ENCODE results near the gene FNTB.
"Not testable (repeated sequence)": the region's sequence is repeated elsewhere in the genome, so short reads cannot be mapped to it uniquely, and the experiment has no call there.

The FNTB gene

GRCh38 chr14:65016471-65016870 is 29.8 kb downstream of the FNTB start:
- H3K36me3 ChIP-seq (ENCODE audit: insufficient read depth, low read length): no peaks in the 10 kb centered on the region
- H3K4me3 ChIP-seq (ENCODE audit: low read depth, low read length): no peak overlapping the region

GRCh38 chr14:65019944-65020566 is 33.4 kb downstream of the FNTB start:
- H3K27ac ChIP-seq (ENCODE audit: low read depth, low read length): no peak overlapping the region
- no peak overlapping the region for H2AFZ ChIP-seq (ENCODE audit: low read length, unreplicated experiment)
- H3K27me3 ChIP-seq (ENCODE audit: insufficient read depth, low read length): no peaks in the 10 kb centered on the region
- H3K4me3 ChIP-seq (ENCODE audit: low read depth, low read length): no peak overlapping the region
- no peaks in the 10 kb centered on the region for H3K79me2 ChIP-seq (ENCODE audit: control insufficient read depth, insufficient read depth, low read length, unreplicated experiment)
- H3K4me1 ChIP-seq (ENCODE audit: control insufficient read depth, insufficient read depth, low read length, unreplicated experiment): no peaks in the 10 kb centered on the region
- no peaks in the 10 kb centered on the region for H3K36me3 ChIP-seq (ENCODE audit: insufficient read depth, low read length)

More at GRCh38 chr14:65016471-65016870, 29.8 kb downstream of the FNTB start:
- no peak overlapping the region for H2AFZ ChIP-seq (ENCODE audit: low read length, unreplicated experiment)
- no peak overlapping the region for H3K27ac ChIP-seq (ENCODE audit: low read depth, low read length)
- no peaks in the 10 kb centered on the region for H3K4me1 ChIP-seq (ENCODE audit: control insufficient read depth, insufficient read depth, low read length, unreplicated experiment)
- H3K27me3 ChIP-seq (ENCODE audit: insufficient read depth, low read length): no peaks in the 10 kb centered on the region
- no peaks in the 10 kb centered on the region for H3K79me2 ChIP-seq (ENCODE audit: control insufficient read depth, insufficient read depth, low read length, unreplicated experiment)

GRCh38 chr14:65024957-65025356 is 38.3 kb downstream of the FNTB start:
- Histone ChIP-seq H3K27ac (ENCODE audit: low read depth, low read length) (no peak overlapping the region), H3K79me2 (ENCODE audit: control insufficient read depth, insufficient read depth, low read length, unreplicated experiment) (no peaks in the 10 kb centered on the region), H2AFZ (ENCODE audit: low read length, unreplicated experiment) (no peak overlapping the region), H3K27me3 (ENCODE audit: insufficient read depth, low read length) (no peaks in the 10 kb centered on the region), H3K4me1 (ENCODE audit: control insufficient read depth, insufficient read depth, low read length, unreplicated experiment) (no peaks in the 10 kb centered on the region), H3K36me3 (ENCODE audit: insufficient read depth, low read length) (peaks cover 6% of the 10 kb centered on the region; the same call in 1 of the 2 replicates), H3K4me3 (ENCODE audit: low read depth, low read length) (no peak overlapping the region)

GRCh38 chr14:65025818-65026217 is 39.1 kb downstream of the FNTB start:
- no peak overlapping the region for H3K27ac ChIP-seq (ENCODE audit: low read depth, low read length)

GRCh38 chr14:65026526-65026925 is 39.8 kb downstream of the FNTB start:
- Histone ChIP-seq H3K4me1 (ENCODE audit: control insufficient read depth, insufficient read depth, low read length, unreplicated experiment) (no peaks in the 10 kb centered on the region), H3K36me3 (ENCODE audit: insufficient read depth, low read length) (peaks cover 6% of the 10 kb centered on the region; the same call in 1 of the 2 replicates), H3K27me3 (ENCODE audit: insufficient read depth, low read length) (no peaks in the 10 kb centered on the region), H3K4me3 (ENCODE audit: low read depth, low read length) (no peak overlapping the region), H3K27ac (ENCODE audit: low read depth, low read length) (no peak overlapping the region), H3K79me2 (ENCODE audit: control insufficient read depth, insufficient read depth, low read length, unreplicated experiment) (no peaks in the 10 kb centered on the region), H2AFZ (ENCODE audit: low read length, unreplicated experiment) (no peak overlapping the region)

More at GRCh38 chr14:65025818-65026217, 39.1 kb downstream of the FNTB start:
- H2AFZ ChIP-seq (ENCODE audit: low read length, unreplicated experiment): no peak overlapping the region
- no peaks in the 10 kb centered on the region for H3K27me3 ChIP-seq (ENCODE audit: insufficient read depth, low read length)
- no peak overlapping the region for H3K4me3 ChIP-seq (ENCODE audit: low read depth, low read length)
- no peaks in the 10 kb centered on the region for H3K4me1 ChIP-seq (ENCODE audit: control insufficient read depth, insufficient read depth, low read length, unreplicated experiment)
- H3K36me3 ChIP-seq (ENCODE audit: insufficient read depth, low read length): peaks cover 6% of the 10 kb centered on the region; the same call in 1 of the 2 replicates
- H3K79me2 ChIP-seq (ENCODE audit: control insufficient read depth, insufficient read depth, low read length, unreplicated experiment): no peaks in the 10 kb centered on the region

GRCh38 chr14:65027127-65027799 is 40.6 kb downstream of the FNTB start:
- no peaks in the 10 kb centered on the region for H3K4me1 ChIP-seq (ENCODE audit: control insufficient read depth, insufficient read depth, low read length, unreplicated experiment)
- H2AFZ ChIP-seq (ENCODE audit: low read length, unreplicated experiment): no peak overlapping the region
- H3K27me3 ChIP-seq (ENCODE audit: insufficient read depth, low read length): no peaks in the 10 kb centered on the region
- no peaks in the 10 kb centered on the region for H3K79me2 ChIP-seq (ENCODE audit: control insufficient read depth, insufficient read depth, low read length, unreplicated experiment)
- no peak overlapping the region for H3K27ac ChIP-seq (ENCODE audit: low read depth, low read length)
- no peak overlapping the region for H3K4me3 ChIP-seq (ENCODE audit: low read depth, low read length)
- H3K36me3 ChIP-seq (ENCODE audit: insufficient read depth, low read length): peaks cover 6% of the 10 kb centered on the region; the same call in 1 of the 2 replicates

DNA sequence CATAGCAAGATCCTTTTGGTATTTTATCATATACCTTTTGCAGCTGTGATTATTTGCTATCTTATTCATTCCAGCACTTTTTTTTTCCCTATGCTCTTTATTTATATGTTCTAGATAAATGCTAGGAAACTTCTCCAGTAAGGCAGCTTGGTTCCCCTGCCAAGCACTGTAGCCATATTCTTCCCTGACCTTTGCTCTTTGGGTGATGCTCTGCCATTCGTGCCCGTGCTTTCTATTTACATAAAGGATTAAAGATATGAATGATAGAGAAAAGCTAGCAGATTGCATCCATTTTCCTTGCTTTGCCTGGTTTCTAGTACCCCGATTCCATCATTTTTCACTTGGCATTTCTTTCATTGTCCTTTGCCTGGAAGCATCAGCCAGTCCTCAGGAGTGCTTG is 42.2 kb downstream of the FNTB start:
- H3K4me3 ChIP-seq (ENCODE audit: low read depth, low read length): no peak overlapping the region
- no peaks in the 10 kb centered on the region for H3K4me1 ChIP-seq (ENCODE audit: control insufficient read depth, insufficient read depth, low read length, unreplicated experiment)
- H3K27ac ChIP-seq (ENCODE audit: low read depth, low read length): no peak overlapping the region
- no peak overlapping the region for H2AFZ ChIP-seq (ENCODE audit: low read length, unreplicated experiment)
- H3K79me2 ChIP-seq (ENCODE audit: control insufficient read depth, insufficient read depth, low read length, unreplicated experiment): no peaks in the 10 kb centered on the region
- H3K27me3 ChIP-seq (ENCODE audit: insufficient read depth, low read length): no peaks in the 10 kb centered on the region
- H3K36me3 ChIP-seq (ENCODE audit: insufficient read depth, low read length): peaks cover 12% of the 10 kb centered on the region; the same call in 1 of the 2 replicates

DNA sequence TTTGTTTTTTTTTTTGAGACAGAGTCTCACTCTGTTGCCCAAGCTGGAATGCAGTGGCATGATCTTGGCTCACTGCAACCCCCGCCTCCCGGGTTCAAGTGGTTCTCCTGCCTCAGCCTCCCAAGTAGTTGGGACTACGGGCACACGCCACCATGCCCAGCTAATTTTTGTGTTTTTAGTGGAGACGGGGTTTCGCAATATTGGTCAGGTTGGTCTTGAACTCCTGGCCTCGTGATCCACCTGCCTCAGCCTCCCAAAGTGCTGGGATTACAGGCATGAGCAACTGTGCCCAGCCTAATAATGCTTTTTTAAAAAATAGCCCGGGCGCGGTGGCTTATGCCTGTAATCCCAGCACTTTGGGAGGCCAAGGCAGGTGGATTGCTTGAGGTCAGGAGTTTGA is 44.6 kb downstream of the FNTB start:
- H3K4me1 ChIP-seq (ENCODE audit: control insufficient read depth, insufficient read depth, low read length, unreplicated experiment); H3K4me3 ChIP-seq (ENCODE audit: low read depth, low read length); H3K27ac ChIP-seq (ENCODE audit: low read depth, low read length); H3K27me3 ChIP-seq (ENCODE audit: insufficient read depth, low read length); H2AFZ ChIP-seq (ENCODE audit: low read length, unreplicated experiment); H3K79me2 ChIP-seq (ENCODE audit: control insufficient read depth, insufficient read depth, low read length, unreplicated experiment): not testable (repeated sequence)
- peaks cover 12% of the 10 kb centered on the region; the same call in 1 of the 2 replicates for H3K36me3 ChIP-seq (ENCODE audit: insufficient read depth, low read length)

- H2AFZ ChIP-seq (ENCODE audit: low read length, unreplicated experiment): no peak overlapping the region
- H3K79me2 ChIP-seq (ENCODE audit: control insufficient read depth, insufficient read depth, low read length, unreplicated experiment): no peaks in the 10 kb centered on the region
- H3K4me3 ChIP-seq (ENCODE audit: low read depth, low read length): no peak overlapping the region
- peaks cover 12% of the 10 kb centered on the region; the same call in 1 of the 2 replicates for H3K36me3 ChIP-seq (ENCODE audit: insufficient read depth, low read length)
- no peaks in the 10 kb centered on the region for H3K27me3 ChIP-seq (ENCODE audit: insufficient read depth, low read length)
- H3K4me1 ChIP-seq (ENCODE audit: control insufficient read depth, insufficient read depth, low read length, unreplicated experiment): no peaks in the 10 kb centered on the region
- no peak overlapping the region for H3K27ac ChIP-seq (ENCODE audit: low read depth, low read length)
Observed at GRCh38 chr14:65032319-65032718, 45.6 kb downstream of the FNTB start.

- H2AFZ ChIP-seq (ENCODE audit: low read length, unreplicated experiment): no peak overlapping the region
- peaks cover 10% of the 10 kb centered on the region; the same call in 1 of the 2 replicates for H3K36me3 ChIP-seq (ENCODE audit: insufficient read depth, low read length)
- no peaks in the 10 kb centered on the region for H3K27me3 ChIP-seq (ENCODE audit: insufficient read depth, low read length)
- no peak overlapping the region for H3K4me3 ChIP-seq (ENCODE audit: low read depth, low read length)
- H3K79me2 ChIP-seq (ENCODE audit: control insufficient read depth, insufficient read depth, low read length, unreplicated experiment): no peaks in the 10 kb centered on the region
- H3K27ac ChIP-seq (ENCODE audit: low read depth, low read length): no peak overlapping the region
- H3K4me1 ChIP-seq (ENCODE audit: control insufficient read depth, insufficient read depth, low read length, unreplicated experiment): no peaks in the 10 kb centered on the region
Observed at GRCh38 chr14:65033181-65033580, 46.5 kb downstream of the FNTB start.

GRCh38 chr14:65034021-65034420 is 47.3 kb downstream of the FNTB start:
- Histone ChIP-seq H3K79me2 (ENCODE audit: control insufficient read depth, insufficient read depth, low read length, unreplicated experiment) (no peaks in the 10 kb centered on the region), H3K36me3 (ENCODE audit: insufficient read depth, low read length) (peaks cover 6% of the 10 kb centered on the region; the same call in 1 of the 2 replicates), H3K27ac (ENCODE audit: low read depth, low read length) (no peak overlapping the region)

More at GRCh38 chr14:65034021-65034420, 47.3 kb downstream of the FNTB start:
- Histone ChIP-seq H3K4me3 (ENCODE audit: low read depth, low read length) (no peak overlapping the region), H3K4me1 (ENCODE audit: control insufficient read depth, insufficient read depth, low read length, unreplicated experiment) (no peaks in the 10 kb centered on the region), H2AFZ (ENCODE audit: low read length, unreplicated experiment) (no peak overlapping the region), H3K27me3 (ENCODE audit: insufficient read depth, low read length) (no peaks in the 10 kb centered on the region)

Data from ACC112 (cell line).